Activated naive CD8-positive, alpha-beta T cell treated with anti-CD3 and anti-CD28 coated beads, Interleukin-2, amount 10 ng/mL, durations not matched to agents 7 days and 5 days (primary cell): ENCODE data around the gene SLC29A2. TPM values are rescaled to one million over a fixed set of nuclear protein-coding genes. Genes with fewer than 3 reads are reported as not detected.

Experiments
- ATAC-seq: fragments of 150-1000 bp; cut with Tn5 transposase; one replicate; pipeline ENCODE4 v1.10.0; 2021; ENCODE audit warnings: low read depth, moderate library complexity
- POLR2A ChIA-PET: fragments of 350-600 bp; sonication (Branson Sonifier 250); formaldehyde crosslinking; loops from one replicate; lab custom pipeline; 2021; ENCODE audit warnings: antibody characterized with exemption; lab: Charles Lee
- DNase-seq: peaks from one replicate; pipeline ENCODE4 v3.0.0; 2021
- H3K27ac Mint-ChIP-seq: one replicate; pipeline ENCODE4 v1.8.0; 2022; ENCODE audit warnings: mild to moderate bottlenecking, mixed read lengths
- H3K27me3 Mint-ChIP-seq: one replicate; pipeline ENCODE4 v1.8.0; 2022; ENCODE audit warnings: mild to moderate bottlenecking, moderate library complexity, mixed read lengths
- H3K36me3 Mint-ChIP-seq: one replicate; pipeline ENCODE4 v1.8.0; 2021; ENCODE audit warnings: mild to moderate bottlenecking, mixed read lengths
- H3K4me1 Mint-ChIP-seq: one replicate; pipeline ENCODE4 v1.8.0; 2021; ENCODE audit warnings: mixed read lengths
- H3K4me3 Mint-ChIP-seq: one replicate; pipeline ENCODE4 v1.8.0; 2022; ENCODE audit warnings: mild to moderate bottlenecking, moderate library complexity, mixed read lengths
- H3K9me3 Mint-ChIP-seq: one replicate; pipeline ENCODE4 v1.8.0; 2021; ENCODE audit warnings: mixed read lengths
- total RNA-seq, 2 experiments: library from RNA; stranded (reverse); gene quantifications; one replicate each; pipeline ENCODE4 v1.2.3, GENCODE V29; 2021

SLC29A2 gene
- total RNA-seq, 2 experiments from 2014 or later, result 11.2 to 12.1 TPM

DNA sequence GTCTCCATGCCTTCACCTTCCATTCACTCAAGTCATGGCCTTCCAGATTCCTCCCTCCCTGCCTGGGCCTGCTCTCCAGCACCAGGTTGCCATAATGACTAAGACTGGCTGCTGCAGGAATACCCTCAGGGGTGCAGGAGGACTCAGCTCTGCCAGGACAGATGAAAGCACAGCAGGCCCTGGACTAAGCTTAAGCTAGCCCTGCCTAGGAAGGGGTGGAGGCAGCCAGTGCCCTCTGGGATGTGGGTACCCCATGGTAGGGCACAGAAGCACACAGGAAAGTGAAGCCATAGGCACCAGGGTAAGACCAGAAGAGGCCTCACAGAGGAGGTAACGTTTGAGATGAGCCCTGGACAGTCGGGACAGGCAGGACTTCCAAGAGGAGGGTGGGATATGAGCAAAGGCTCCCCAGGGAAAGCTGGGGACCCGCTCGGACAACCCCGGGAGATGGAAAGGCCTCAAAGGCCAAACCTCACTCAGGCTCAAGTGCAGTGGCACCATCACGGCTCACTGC lies 32.3 kb downstream of the SLC29A2 start:
- H3K9me3 Mint-ChIP-seq, result no peaks in the 10 kb centered on the region
- POLR2A ChIA-PET, result interaction anchor here (0.6 to 1.5 kb wide), 4 partner anchors 23 to 300 kb away, joined by 3 to 6 read pairs (median 3); partner anchors contain the start of genes CD248 and YIF1A
- ATAC-seq (no peak), DNase-seq (peak; percentile 23)
- H3K27ac Mint-ChIP-seq, result no peak overlapping the region
- peaks cover 38% of the 10 kb centered on the region for H3K4me1 Mint-ChIP-seq
- peaks cover 11% of the 10 kb centered on the region for H3K36me3 Mint-ChIP-seq
- no peaks in the 10 kb centered on the region for H3K27me3 Mint-ChIP-seq
- H3K4me3 Mint-ChIP-seq, result no peak overlapping the region

- H3K4me1 Mint-ChIP-seq, result peaks cover 31% of the 10 kb centered on the region
- POLR2A ChIA-PET, result interaction anchor here (1.1 to 1.7 kb wide), 4 partner anchors 9 to 56 kb away, joined by 3 to 9 read pairs (median 5); partner anchors contain the start of genes B4GAT1 and YIF1A
- DNase-seq, result peak; percentile 24
- no peak for ATAC-seq
- H3K36me3 Mint-ChIP-seq, result peaks cover 11% of the 10 kb centered on the region
- H3K27me3 Mint-ChIP-seq, result no peaks in the 10 kb centered on the region
- H3K9me3 Mint-ChIP-seq, result no peaks in the 10 kb centered on the region
- no peak overlapping the region for H3K27ac Mint-ChIP-seq
- no peak overlapping the region for H3K4me3 Mint-ChIP-seq
Measured at GRCh38 chr11:66338276-66339161, 33.0 kb downstream of the SLC29A2 start.

GRCh38 chr11:66337103-66337899 lies 34.3 kb downstream of the SLC29A2 start:
- POLR2A ChIA-PET, result interaction anchor here (0.5 to 8.7 kb wide), 9 partner anchors 7 to 320 kb away, joined by 3 to 94 read pairs (median 8); partner anchors contain the start of genes B4GAT1, BRMS1, CD248 and YIF1A
- DNase-seq (peak; percentile 28), ATAC-seq (no peak)
- peaks cover 26% of the 10 kb centered on the region for H3K4me1 Mint-ChIP-seq
- H3K27ac Mint-ChIP-seq, result peak overlapping the region; percentile 79
- no peaks in the 10 kb centered on the region for H3K27me3 Mint-ChIP-seq
- H3K4me3 Mint-ChIP-seq, result peak overlapping the region; percentile 18
- H3K36me3 Mint-ChIP-seq, result peaks cover 11% of the 10 kb centered on the region
- no peaks in the 10 kb centered on the region for H3K9me3 Mint-ChIP-seq

DNA sequence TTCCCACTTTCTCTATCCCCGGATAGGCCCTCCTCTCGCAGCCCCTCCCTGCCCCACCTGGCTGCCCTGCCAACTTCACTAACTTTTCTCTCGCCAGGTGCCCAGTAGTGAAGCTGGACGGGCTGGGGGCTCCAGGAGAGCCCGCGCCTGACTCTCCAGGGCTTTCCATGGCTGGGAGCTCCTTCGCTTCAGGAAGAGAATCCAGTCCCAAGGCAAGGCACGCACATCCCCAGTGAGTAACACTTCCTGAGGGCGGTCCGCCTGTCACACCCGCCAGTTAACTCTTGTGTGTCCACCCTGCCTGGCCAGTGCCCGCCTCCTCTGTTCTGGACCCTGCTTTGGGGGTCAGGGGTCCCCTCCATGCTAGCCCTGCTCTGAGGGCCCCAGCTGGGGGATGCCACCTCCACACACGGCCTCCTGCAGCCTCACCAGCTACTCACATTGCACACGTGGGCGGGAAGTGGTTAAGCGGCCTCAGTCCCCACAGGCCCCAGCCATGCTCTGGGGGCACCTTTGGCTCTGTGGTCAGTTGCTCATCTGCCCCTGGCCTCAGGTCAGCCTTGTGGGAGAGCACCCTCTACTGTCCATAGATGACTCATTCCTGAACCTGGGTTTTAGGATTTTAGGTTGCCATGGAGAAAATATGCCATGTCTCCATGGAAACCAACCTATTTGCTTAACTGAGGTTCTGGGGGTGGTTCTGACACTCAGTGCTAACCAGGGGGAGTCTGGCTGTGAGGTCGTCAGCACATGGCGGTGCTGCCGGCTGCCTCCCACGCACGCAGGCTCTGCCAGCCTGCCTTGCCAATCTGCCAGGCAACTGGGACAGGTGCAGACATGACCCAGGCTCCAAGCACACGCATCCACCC lies 35.1 kb downstream of the SLC29A2 start, which contains the start of gene RIN1:
Gene RIN1, minus strand, starts transcription at position 201 of the 869 bp plus-strand sequence. Its CDS starts 32 bp downstream, at position 169.
- Mint-ChIP-seq H3K27me3 (no peaks in the 10 kb centered on the region), H3K9me3 (no peaks in the 10 kb centered on the region), H3K4me1 (peaks cover 26% of the 10 kb centered on the region), H3K27ac (peak within 1 kb of the TSS; percentile 79), H3K4me3 (peak within 1 kb of the TSS; percentile 70), H3K36me3 (peaks cover 7% of the 10 kb centered on the region)
- POLR2A ChIA-PET, result interaction anchor here (0.8 to 8.7 kb wide), 8 partner anchors 8 to 48 kb away, joined by 3 to 94 read pairs (median 9); partner anchors contain the start of genes BRMS1, CD248, SLC29A2 and YIF1A
- DNase-seq, result peak; percentile 77
- ATAC-seq, result peak; percentile 76

GRCh38 chr11:66335531-66336233 lies 35.9 kb downstream of the SLC29A2 start:
- DNase-seq (no peak), ATAC-seq (peak; percentile 7)
- peaks cover 5% of the 10 kb centered on the region for H3K36me3 Mint-ChIP-seq
- H3K27ac Mint-ChIP-seq, result peak overlapping the region; percentile 79
- no peaks in the 10 kb centered on the region for H3K9me3 Mint-ChIP-seq
- POLR2A ChIA-PET, result interaction anchor here (0.8 to 8.7 kb wide), 8 partner anchors 9 to 47 kb away, joined by 3 to 94 read pairs (median 9); partner anchors contain the start of genes BRMS1, CD248, SLC29A2 and YIF1A
- H3K4me3 Mint-ChIP-seq, result peak overlapping the region; percentile 70
- peaks cover 26% of the 10 kb centered on the region for H3K4me1 Mint-ChIP-seq
- H3K27me3 Mint-ChIP-seq, result no peaks in the 10 kb centered on the region

DNA sequence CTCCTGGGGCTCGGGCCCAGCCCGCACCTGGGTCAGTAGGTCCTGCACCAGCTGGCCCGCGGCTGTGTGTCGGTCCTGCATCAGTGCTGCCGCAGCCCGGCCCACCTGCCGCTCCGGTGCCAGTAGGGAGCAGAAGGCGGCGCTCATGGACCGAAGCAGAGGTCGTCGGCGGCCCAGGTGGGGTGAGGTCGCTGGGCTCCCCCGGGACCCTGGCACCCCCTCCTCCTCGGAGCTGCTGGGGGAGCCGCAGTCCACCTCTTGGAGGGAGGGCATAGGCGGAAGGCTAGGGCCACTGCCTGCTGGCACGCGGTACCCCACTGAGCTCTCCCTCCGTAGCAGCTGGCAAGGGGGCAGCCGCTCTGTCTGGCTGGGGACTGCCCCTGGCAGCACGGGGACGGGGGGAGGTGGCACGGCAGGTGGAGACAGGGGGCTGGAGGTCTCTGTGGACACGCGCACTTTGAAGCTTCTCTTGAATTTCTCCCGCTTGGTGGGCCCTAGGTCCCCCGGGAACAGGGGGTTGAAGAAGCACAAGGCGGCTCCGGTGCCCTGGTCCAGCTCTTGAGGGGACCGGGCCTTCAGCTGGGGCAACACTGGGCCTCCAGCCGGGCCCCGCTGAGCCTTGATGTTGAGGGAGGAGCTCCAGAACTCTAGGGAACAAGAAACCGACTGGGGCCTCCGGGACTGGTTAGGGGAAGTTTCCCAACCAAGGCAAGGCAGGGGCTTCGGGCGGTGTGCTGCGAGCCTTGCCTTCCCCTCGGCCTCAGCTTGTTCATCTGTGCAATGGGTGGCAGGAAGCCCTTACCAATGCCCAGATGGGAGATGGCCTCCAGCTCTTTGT lies 36.7 kb downstream of the SLC29A2 start:
- Mint-ChIP-seq H3K36me3 (peaks cover 5% of the 10 kb centered on the region), H3K4me3 (no peak overlapping the region), H3K27me3 (no peaks in the 10 kb centered on the region), H3K4me1 (peaks cover 26% of the 10 kb centered on the region), H3K9me3 (no peaks in the 10 kb centered on the region), H3K27ac (no peak overlapping the region)
- POLR2A ChIA-PET, result interaction anchor here (0.7 to 8.7 kb wide), 8 partner anchors 8 to 46 kb away, joined by 3 to 94 read pairs (median 9); partner anchors contain the start of genes BRMS1, CD248, SLC29A2 and YIF1A
- ATAC-seq (no peak), DNase-seq (peak; percentile 45)

DNA sequence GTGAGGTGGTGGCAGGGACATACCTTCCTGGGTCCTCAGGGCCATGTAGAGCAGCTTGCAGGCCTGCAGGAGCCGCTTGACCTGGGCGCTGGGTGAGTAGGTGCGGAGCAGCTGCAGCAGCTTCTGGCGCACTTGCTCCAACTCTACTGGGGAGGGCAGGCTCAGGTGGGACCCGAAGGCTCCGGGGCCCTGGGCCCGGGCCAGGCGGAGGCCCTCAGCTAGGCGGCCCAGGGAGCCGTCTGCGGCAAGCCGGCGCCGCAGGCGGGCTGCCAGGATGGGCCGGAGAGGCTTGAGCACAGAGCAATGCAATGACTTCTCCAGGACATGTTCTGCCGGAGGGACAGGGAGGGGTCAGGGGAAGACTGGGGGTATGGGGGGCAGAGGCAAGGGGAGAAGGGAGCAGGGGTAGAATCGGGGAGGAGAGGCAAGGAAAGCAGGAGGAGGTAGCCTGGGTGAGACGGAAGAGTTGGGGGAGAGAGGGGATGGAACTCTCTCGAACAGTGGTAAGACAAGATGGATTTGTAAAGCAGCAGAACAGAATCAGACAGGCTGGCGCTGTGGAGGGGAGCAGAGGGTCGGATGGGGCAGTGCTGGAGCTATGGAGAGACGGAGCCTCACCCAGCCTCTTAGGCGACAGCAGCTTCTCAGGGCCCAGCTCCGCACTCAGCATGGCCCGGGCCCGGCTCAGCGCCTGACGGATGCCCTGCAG lies 37.5 kb downstream of the SLC29A2 start:
- no peak overlapping the region for H3K4me3 Mint-ChIP-seq
- POLR2A ChIA-PET, result interaction anchor here (0.7 to 8.7 kb wide), 5 partner anchors 10 to 45 kb away, joined by 3 to 94 read pairs (median 10); partner anchors contain the start of genes CD248, SLC29A2 and YIF1A
- DNase-seq, result no peak
- H3K27ac Mint-ChIP-seq, result peak overlapping the region; percentile 33
- no peaks in the 10 kb centered on the region for H3K9me3 Mint-ChIP-seq
- no peaks in the 10 kb centered on the region for H3K27me3 Mint-ChIP-seq
- H3K4me1 Mint-ChIP-seq, result peaks cover 26% of the 10 kb centered on the region
- H3K36me3 Mint-ChIP-seq, result peaks cover 2% of the 10 kb centered on the region
- no peak for ATAC-seq

- Mint-ChIP-seq H3K27ac (no peak overlapping the region), H3K27me3 (no peaks in the 10 kb centered on the region), H3K9me3 (no peaks in the 10 kb centered on the region), H3K36me3 (no peaks in the 10 kb centered on the region), H3K4me1 (peaks cover 25% of the 10 kb centered on the region), H3K4me3 (no peak overlapping the region)
- peak; percentile 30 for DNase-seq
- POLR2A ChIA-PET, result interaction anchor here (2.3 to 8.7 kb wide), 3 partner anchors 16 to 21 kb away, joined by 10 to 94 read pairs (median 32); partner anchors contain the start of gene CD248
- no peak for ATAC-seq
Measured at GRCh38 chr11:66333220-66333877, 38.2 kb downstream of the SLC29A2 start.

DNA sequence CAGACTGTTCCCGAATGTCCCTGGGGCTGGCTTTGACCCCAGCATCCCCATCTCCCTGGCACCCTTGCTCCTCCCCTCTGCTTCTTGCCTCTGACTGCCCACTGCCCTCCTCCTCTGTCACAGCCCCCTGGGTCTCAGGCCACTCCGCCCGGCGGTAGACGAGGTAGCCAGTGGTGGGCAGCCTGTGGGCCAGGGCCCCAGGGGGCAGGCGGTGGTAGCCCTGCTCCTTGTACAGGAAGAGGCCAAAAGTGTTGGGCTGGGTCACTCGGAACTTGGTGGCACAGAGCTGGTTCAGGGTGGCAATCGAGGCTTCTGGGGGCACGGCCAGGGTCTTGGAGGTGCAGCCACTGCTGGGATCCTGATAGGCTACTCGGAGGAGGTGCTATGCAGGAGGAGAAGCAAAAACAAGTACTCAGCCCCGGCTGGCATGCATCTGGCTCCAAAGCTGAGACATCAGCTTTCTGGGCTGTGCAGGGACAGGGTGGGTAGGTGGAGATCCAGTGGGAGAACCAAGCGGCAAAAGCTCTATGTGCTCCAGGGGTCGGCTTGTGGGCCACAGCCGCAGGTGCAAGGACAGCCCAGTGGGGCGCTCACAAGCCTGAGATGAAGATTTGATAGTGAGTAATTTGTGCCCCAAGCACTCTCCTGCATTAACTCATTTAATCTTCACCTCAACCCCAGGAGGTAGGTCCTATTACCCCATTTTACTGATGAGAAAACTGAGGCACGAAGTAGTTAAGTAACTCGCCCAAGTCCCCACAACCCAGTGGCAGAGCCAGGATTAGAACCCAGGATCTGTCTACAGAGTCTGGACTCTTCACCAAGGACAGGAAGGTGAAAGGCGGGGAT lies 39.0 kb downstream of the SLC29A2 start:
- Mint-ChIP-seq H3K36me3 (no peaks in the 10 kb centered on the region), H3K27me3 (no peaks in the 10 kb centered on the region), H3K9me3 (no peaks in the 10 kb centered on the region), H3K4me1 (peaks cover 30% of the 10 kb centered on the region), H3K27ac (no peak overlapping the region), H3K4me3 (no peak overlapping the region)
- POLR2A ChIA-PET, result interaction anchor here (2.3 to 8.7 kb wide), 2 partner anchors 15 to 20 kb away, joined by 10 to 94 read pairs; partner anchors contain the start of gene CD248
- ATAC-seq, result no peak
- DNase-seq, result peak; percentile 28
